H1 (cell line): Measurements from ENCODE around the gene F2RL2. TPM values are rescaled to one million over a fixed set of nuclear protein-coding genes. Genes with fewer than 3 reads are reported as not detected.

Source experiments
- CTCF ChIA-PET: fragments of 300-600 bp; sonication (Branson Sonifier 250); formaldehyde crosslinking; loops from one replicate; lab custom pipeline; 2021; ENCODE audit not compliant: partially characterized antibody; lab: Charles Lee
- POLR2A ChIA-PET: fragments of 300-600 bp; sonication (Branson Sonifier 250); formaldehyde crosslinking; loops from one replicate; lab custom pipeline; 2021; ENCODE audit warnings: inconsistent platforms; ENCODE audit not compliant: partially characterized antibody; lab: Charles Lee
- DNase-seq, 2 experiments: peaks; one replicate each; pipeline versions ENCODE4 v3.0.0 to v3.0.0-alpha.2; 2010 to 2022; ENCODE audit warnings: low spot score in 2 of 2, low read depth in 1 of 2, mixed read lengths in 1 of 2
- FAIRE-seq: peaks from 2 replicates; lab custom pipeline; 2011; peaks lifted over from hg19 to GRCh38; lab: Jason Lieb, UNC
- H2AFZ ChIP-seq: 2 replicates; pipeline ENCODE4 v1.8.1; 2012; ENCODE audit warnings: low read length, inconsistent platforms
- H2AK5ac ChIP-seq: 2 replicates; pipeline ENCODE4 v1.6.1; 2013; ENCODE audit warnings: low read depth, low read length
- H2BK120ac ChIP-seq: replicated peaks from 2 replicates; pipeline ENCODE3; 2013; ENCODE audit warnings: low read depth, low read length, inconsistent platforms
- H2BK12ac ChIP-seq: 2 replicates; pipeline ENCODE4 v1.6.1; 2013; ENCODE audit warnings: low read depth, low read length
- H2BK15ac ChIP-seq: 2 replicates; pipeline ENCODE4 v1.6.1; 2013; ENCODE audit warnings: low read length
- H2BK20ac ChIP-seq: 2 replicates; pipeline ENCODE4 v1.6.1; 2013; ENCODE audit warnings: low read length
- H2BK5ac ChIP-seq: 2 replicates; pipeline ENCODE4 v1.6.1; 2013; ENCODE audit warnings: low read depth, low read length
- H3K14ac ChIP-seq: 2 replicates; pipeline ENCODE4 v1.6.1; 2013; ENCODE audit warnings: inconsistent platforms; ENCODE audit not compliant: insufficient read length
- H3K18ac ChIP-seq: 2 replicates; pipeline ENCODE4 v1.6.1; 2013; ENCODE audit warnings: low read length; ENCODE audit errors: extremely low read depth
- H3K23ac ChIP-seq: 2 replicates; pipeline ENCODE4 v1.6.1; 2013; ENCODE audit warnings: inconsistent platforms; ENCODE audit not compliant: insufficient read length
- H3K23me2 ChIP-seq: 2 replicates; pipeline ENCODE4 v1.6.1; 2013; ENCODE audit warnings: low read depth, low read length
- H3K27ac ChIP-seq: 2 replicates; pipeline ENCODE4 v1.6.1; 2011; ENCODE audit warnings: low read depth, low read length, inconsistent platforms
- H3K27me3 ChIP-seq, 4 experiments: replicated peaks in 1 of 4; 1 replicate in 1 of 4; 2 replicates in 3 of 4; pipeline versions ENCODE4 v1.6.1 to v1.8.1; 2011 to 2013; ENCODE audit warnings: low read length in 3 of 4, mild to moderate bottlenecking in 3 of 4, inconsistent platforms in 2 of 4, mixed read lengths in 2 of 4, moderate library complexity in 1 of 4; ENCODE audit not compliant: control insufficient read depth in 3 of 4, insufficient read depth in 3 of 4; ENCODE audit errors: extremely low read depth in 1 of 4
- H3K36me3 ChIP-seq, 4 experiments: 2 replicates each; pipeline versions ENCODE4 v1.6.1 to v1.8.1; 2011 to 2013; ENCODE audit warnings: mild to moderate bottlenecking in 4 of 4, low read length in 3 of 4, moderate library complexity in 2 of 4, control low read depth in 1 of 4, inconsistent platforms in 1 of 4; ENCODE audit not compliant: insufficient read depth in 4 of 4, control insufficient read depth in 2 of 4
- H3K4ac ChIP-seq: replicated peaks from 2 replicates; pipeline ENCODE3; 2013; ENCODE audit warnings: low read length, low read depth, mixed read lengths, inconsistent platforms; ENCODE audit not compliant: insufficient read length
- H3K4me1 ChIP-seq, 4 experiments: replicated peaks in 1 of 4; 1 replicate in 1 of 4; 2 replicates in 3 of 4; pipeline versions ENCODE4 v1.6.1 to v1.8.1; 2011 to 2013; ENCODE audit warnings: low read length in 3 of 4, inconsistent platforms in 2 of 4, mixed read lengths in 1 of 4; ENCODE audit not compliant: insufficient read depth in 4 of 4, control insufficient read depth in 3 of 4
- H3K4me2 ChIP-seq, 2 experiments: 2 replicates each; pipeline versions ENCODE4 v1.6.1 to v1.8.1; 2011 to 2013; ENCODE audit warnings: low read depth in 2 of 2, low read length in 2 of 2, control low read depth in 1 of 2, inconsistent platforms in 1 of 2, mild to moderate bottlenecking in 1 of 2; ENCODE audit not compliant: insufficient read depth in 1 of 2
- H3K4me3 ChIP-seq, 4 experiments: fragments of 200-600, 300-600 bp in 1 of 4; sonication (generic), shearing (Covaris generic), sonication (Bioruptor Twin) in 1 of 4; 2 replicates each; pipeline versions ENCODE4 v1.5.1 to v1.8.1; 2011 to 2016; ENCODE audit warnings: low read length in 4 of 4, low read depth in 3 of 4, control low read depth in 2 of 4, inconsistent platforms in 2 of 4, mild to moderate bottlenecking in 2 of 4, mixed read lengths in 1 of 4, moderate library complexity in 1 of 4; ENCODE audit not compliant: insufficient read depth in 2 of 4; ENCODE audit errors: extremely low read depth in 1 of 4
- H3K56ac ChIP-seq: replicated peaks from 2 replicates; pipeline ENCODE3; 2013; ENCODE audit warnings: low read depth, mild to moderate bottlenecking, mixed read lengths, low read length, inconsistent platforms; ENCODE audit not compliant: insufficient read length
- H3K79me1 ChIP-seq: 2 replicates; pipeline ENCODE4 v1.6.1; 2013; ENCODE audit warnings: low read depth, low read length, control low read depth
- H3K79me2 ChIP-seq, 2 experiments: 2 replicates each; pipeline versions ENCODE4 v1.6.1 to v1.8.1; 2012 to 2013; ENCODE audit warnings: low read length in 2 of 2, mild to moderate bottlenecking in 2 of 2, inconsistent platforms in 1 of 2; ENCODE audit not compliant: insufficient read depth in 2 of 2, control insufficient read depth in 1 of 2
- H3K9ac ChIP-seq, 4 experiments: replicated peaks in 1 of 4; 1 replicate in 1 of 4; 2 replicates in 3 of 4; pipeline versions ENCODE4 v1.6.1 to v1.8.1; 2011 to 2013; ENCODE audit warnings: low read depth in 3 of 4, low read length in 3 of 4, control low read depth in 2 of 4, mild to moderate bottlenecking in 2 of 4, moderate library complexity in 2 of 4, inconsistent platforms in 1 of 4; ENCODE audit errors: extremely low read depth in 1 of 4
- H3K9me3 ChIP-seq, 2 experiments: 2 replicates each; pipeline versions ENCODE4 v1.6.1 to v1.8.1; 2012 to 2013; ENCODE audit warnings: mild to moderate bottlenecking in 2 of 2, moderate library complexity in 2 of 2, control low read depth in 1 of 2, inconsistent platforms in 1 of 2, low read depth in 1 of 2, low read length in 1 of 2, mixed read lengths in 1 of 2; ENCODE audit not compliant: insufficient read depth in 2 of 2
- H4K20me1 ChIP-seq, 2 experiments: replicated peaks in 1 of 2; 2 replicates each; pipeline versions ENCODE3 to v1.8.1; 2011 to 2013; ENCODE audit warnings: inconsistent platforms in 2 of 2, low read length in 2 of 2, mild to moderate bottlenecking in 1 of 2; ENCODE audit not compliant: insufficient read depth in 2 of 2, control insufficient read depth in 1 of 2
- H4K5ac ChIP-seq: 2 replicates; pipeline ENCODE4 v1.6.1; 2013; ENCODE audit warnings: low read length, low read depth, mixed read lengths, inconsistent platforms; ENCODE audit not compliant: insufficient read length
- H4K8ac ChIP-seq: 2 replicates; pipeline ENCODE4 v1.8.0; 2013; ENCODE audit warnings: mild to moderate bottlenecking, moderate library complexity, low read length, inconsistent platforms; ENCODE audit not compliant: insufficient read depth; ENCODE audit errors: extremely low read depth
- H4K91ac ChIP-seq: replicated peaks from 2 replicates; pipeline ENCODE3; 2013; ENCODE audit warnings: low read length, mixed read lengths, inconsistent platforms; ENCODE audit not compliant: insufficient read length
- BCL11A ChIP-seq, 2 experiments: IDR thresholded peaks; one replicate each; pipeline ENCODE4 v1.6.1; 2011; ENCODE audit warnings: low read depth in 2 of 2, low read length in 2 of 2, mild to moderate bottlenecking in 2 of 2
- CEBPB ChIP-seq: IDR thresholded peaks from 2 replicates; pipeline ENCODE4 v1.6.1; 2012; ENCODE audit warnings: low read depth, low read length
- CHD1 ChIP-seq: IDR thresholded peaks from 2 replicates; pipeline ENCODE4 v1.6.1; 2012; ENCODE audit warnings: low read depth, low read length, improper control_type of control experiment
- E2F6 ChIP-seq: IDR thresholded peaks from 2 replicates; pipeline ENCODE4 v1.6.1; 2012; ENCODE audit warnings: inconsistent platforms
- GABPA ChIP-seq: IDR thresholded peaks from 2 replicates; pipeline ENCODE4 v1.6.1; 2011; ENCODE audit warnings: mild to moderate bottlenecking, low read length, moderate library complexity, borderline replicate concordance; ENCODE audit not compliant: insufficient read depth
- HDAC2 ChIP-seq, 2 experiments: fragments of 300-600 bp in 1 of 2; sonication (generic) in 1 of 2; IDR thresholded peaks; 2 replicates each; pipeline ENCODE4 v1.6.1; 2011 to 2012; ENCODE audit warnings: low read depth in 2 of 2, low read length in 2 of 2, mild to moderate bottlenecking in 2 of 2, moderate library complexity in 2 of 2, borderline replicate concordance in 1 of 2, inconsistent platforms in 1 of 2
- MAFK ChIP-seq: IDR thresholded peaks from 2 replicates; pipeline ENCODE4 v1.6.1; 2012; ENCODE audit warnings: low read depth, mild to moderate bottlenecking, improper control_type of control experiment, low read length
- MAX ChIP-seq: IDR thresholded peaks from 2 replicates; pipeline ENCODE4 v1.6.1; 2012; ENCODE audit warnings: inconsistent platforms
- POLR2AphosphoS5 ChIP-seq: IDR thresholded peaks from 2 replicates; pipeline ENCODE4 v1.6.1; 2011; ENCODE audit warnings: low read depth, low read length
- POU5F1 ChIP-seq: IDR thresholded peaks from 2 replicates; pipeline ENCODE4 v1.6.1; 2011; ENCODE audit warnings: low read depth, mild to moderate bottlenecking, low read length, moderate library complexity
- SIRT6 ChIP-seq: IDR thresholded peaks from one replicate; pipeline ENCODE4 v1.7.1; 2012; ENCODE audit warnings: low read length, inconsistent platforms
- SP2 ChIP-seq: IDR thresholded peaks from 2 replicates; pipeline ENCODE4 v1.6.1; 2012; ENCODE audit warnings: mild to moderate bottlenecking, low read length, inconsistent platforms
- SP4 ChIP-seq: IDR thresholded peaks from 2 replicates; pipeline ENCODE4 v1.6.1; 2012; ENCODE audit warnings: low read length, inconsistent platforms
- TAF7 ChIP-seq: optimal IDR thresholded peaks from 2 replicates; pipeline ENCODE3; 2011; ENCODE audit warnings: low read depth, mild to moderate bottlenecking, inconsistent platforms, low read length, moderate library complexity, borderline replicate concordance
- YY1 ChIP-seq: IDR thresholded peaks from 2 replicates; pipeline ENCODE4 v1.6.1; 2011; ENCODE audit warnings: low read depth, mild to moderate bottlenecking, low read length
- whole genome bisulfite sequencing, 2 experiments: shearing (Covaris generic) in 1 of 2; methylation state at CpG; one replicate each; pipeline versions ENCODE4 v1.1.6 to v1.1.7; 2013 to 2015; ENCODE audit warnings: low lambda C conversion rate in 2 of 2, mixed read lengths in 2 of 2, inconsistent platforms in 1 of 2, low coverage in 1 of 2, missing lambda C conversion rate in 1 of 2; ENCODE audit not compliant: insufficient replicate concordance in 2 of 2, insufficient coverage in 1 of 2, insufficient read length in 1 of 2; ENCODE audit errors: extremely low coverage in 1 of 2, missing lambda C conversion rate in 1 of 2; 5-methylcytosine and 5-hydroxymethylcytosine counted together
- polyA plus RNA-seq, 7 experiments: library from polyadenylated mRNA; depleted of rRNA in 3 of 7; stranded (reverse) in 5 of 7; unstranded in 2 of 7; fragments of >200 nt in 5 of 7; fragments of 200-250 nt in 2 of 7; gene quantifications; 1 replicate in 5 of 7; 2 replicates in 1 of 7; 4 replicates in 1 of 7; pipeline versions ENCODE4 v1.2.1 to v1.2.3, GENCODE V29; 2011 to 2013; ENCODE audit warnings: missing spikeins in 2 of 7, mixed read lengths in 2 of 7
- total RNA-seq: library from RNA; stranded (reverse); fragmentation: NEBNext Ultra II Directional; extraction: Animal tissue kit (Norgen Biotek cat#: 25700); gene quantifications from 2 replicates; pipeline ENCODE4 v1.2.1, GENCODE V29; 2021

The F2RL2 gene
- total and polyA plus RNA-seq, 2 of the 8 experiments (the other 6 are each of a cell fraction or from before 2014, with no cell fraction given), result 0.03 to 0.07 TPM

- H3K79me1 ChIP-seq, result no peaks in the 10 kb centered on the region
- TF ChIP-seq SP4 (no peak), CHD1 (no peak), SP2 (no peak), MAX (no peak), MAFK (no peak), YY1 (no peak), GABPA (no peak), E2F6 (no peak), POLR2AphosphoS5 (no peak), POU5F1 (no peak), SIRT6 (no peak), TAF7 (no peak), BCL11A (IDR thresholded peaks at IDR 0.05; ENCODE audit: low read depth in 2 of 2, low read length in 2 of 2) (no peak), HDAC2 (IDR thresholded peaks at IDR 0.05; ENCODE audit: borderline replicate concordance in 1 of 2, low read depth in 2 of 2, low read length in 2 of 2) (no peak), CEBPB (no peak)
Measured at GRCh38 chr5:76594107-76594506, 29.1 kb downstream of the F2RL2 start.

More at GRCh38 chr5:76594107-76594506, 29.1 kb downstream of the F2RL2 start:
- 79% methylated on average over 4 of the region's 4 CpGs; no CpG with 5 or more reads in 1 of the 2 experiments for WGBS, 2 experiments
- no peaks in the 10 kb centered on the region for H3K79me2 ChIP-seq
- H3K14ac ChIP-seq, result no peak overlapping the region
- H3K9me3 ChIP-seq, result no peaks in the 10 kb centered on the region
- H2BK120ac ChIP-seq, result no peak overlapping the region
- H2BK5ac ChIP-seq, result no peak overlapping the region
- no peaks in the 10 kb centered on the region for H3K23me2 ChIP-seq
- CTCF ChIA-PET, result interaction anchor here (0.6 kb wide), 1 partner anchor 72 kb away, joined by 4 read pairs; no protein-coding TSS in a partner anchor
- no peak overlapping the region for H2BK12ac ChIP-seq
- H4K91ac ChIP-seq, result no peak overlapping the region
- peaks cover 0 to 4% (median 3%) of the 10 kb centered on the region in 4 experiments; a peak in 2 of 8 replicates for H3K36me3 ChIP-seq
- H3K4me1 ChIP-seq, result no peaks in the 10 kb centered on the region
- FAIRE-seq, result no peak
- no peak overlapping the region for H3K56ac ChIP-seq
- H3K9ac ChIP-seq, result no peak overlapping the region
- no peak overlapping the region for H3K4me2 ChIP-seq
- no peak overlapping the region for H2AFZ ChIP-seq
- H3K27me3 ChIP-seq, result no peaks in the 10 kb centered on the region
- no peak overlapping the region for H2AK5ac ChIP-seq
- POLR2A ChIA-PET, result no interaction called here
- H2BK15ac ChIP-seq, result no peak overlapping the region
- H4K8ac ChIP-seq, result no peak overlapping the region
- no peaks in the 10 kb centered on the region for H4K20me1 ChIP-seq
- H2BK20ac ChIP-seq, result no peak overlapping the region
- no peak overlapping the region for H3K27ac ChIP-seq
- no peak overlapping the region for H3K4ac ChIP-seq
- H3K18ac ChIP-seq, result no peak overlapping the region
- no peak for DNase-seq
- H3K4me3 ChIP-seq, result no peak overlapping the region
- H3K23ac ChIP-seq, result no peak overlapping the region
- H4K5ac ChIP-seq, result no peak overlapping the region
